HG03045 (cell line): ENCODE results near the gene FAM120B.

Experiments used
- ATAC-seq: cut with Tn5 transposase; IDR thresholded peaks from one replicate; pipeline ENCODE4 v1.9.1; 2021; ENCODE audit warnings: mild to moderate bottlenecking, moderate library complexity; ENCODE audit not compliant: unreplicated experiment

FAM120B gene

DNA sequence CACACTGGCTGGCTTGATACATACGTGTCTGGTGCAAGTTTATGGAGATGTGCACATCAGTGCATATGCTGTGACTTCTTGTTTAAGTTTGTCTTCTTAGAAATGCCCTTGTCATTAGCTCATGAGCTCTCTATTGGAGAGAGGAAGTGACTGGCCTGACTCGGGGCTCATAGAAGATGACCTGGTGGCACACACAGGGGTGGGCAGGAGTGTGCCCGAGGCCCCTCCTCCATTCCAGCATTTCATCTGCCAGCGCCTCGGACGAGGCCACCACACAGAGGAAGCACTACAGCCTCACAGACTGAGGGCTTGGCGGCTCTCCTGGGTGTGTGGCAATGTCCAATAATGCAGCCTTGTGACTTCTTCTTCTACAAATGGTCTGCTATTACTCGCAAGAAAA is 109.7 kb downstream of the FAM120B start:
- no peak for ATAC-seq

DNA sequence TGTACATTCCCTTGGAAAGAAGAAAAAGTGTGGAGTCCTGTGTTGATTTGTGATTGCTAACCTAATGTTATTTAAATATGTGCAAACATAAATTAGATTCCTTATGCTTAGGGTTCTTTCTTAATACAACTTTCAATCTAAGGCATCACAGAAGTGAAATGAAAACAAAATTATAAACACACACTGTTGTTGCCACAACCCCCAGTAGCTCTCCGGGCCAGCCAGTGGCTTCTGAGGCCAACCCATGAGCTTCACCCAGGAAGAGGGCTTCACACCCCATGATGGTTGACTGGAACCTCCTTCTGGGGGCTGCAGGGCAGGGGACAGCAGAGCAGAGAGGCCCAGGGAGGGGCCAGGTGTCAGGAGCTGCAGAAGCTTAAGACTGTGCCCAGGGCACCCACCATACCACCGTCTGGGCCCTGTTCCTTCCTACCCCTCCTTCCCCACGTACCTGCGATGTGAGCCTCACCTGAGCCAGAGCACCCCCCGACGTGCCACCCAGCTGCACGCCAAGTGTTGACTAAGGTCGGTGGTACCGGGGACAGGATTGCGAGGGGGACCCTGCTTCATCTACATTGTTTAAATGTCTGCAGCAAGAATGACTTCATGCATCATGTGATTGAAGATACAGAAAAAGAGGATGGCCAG is 110.5 kb downstream of the FAM120B start:
- ATAC-seq: no peak

DNA sequence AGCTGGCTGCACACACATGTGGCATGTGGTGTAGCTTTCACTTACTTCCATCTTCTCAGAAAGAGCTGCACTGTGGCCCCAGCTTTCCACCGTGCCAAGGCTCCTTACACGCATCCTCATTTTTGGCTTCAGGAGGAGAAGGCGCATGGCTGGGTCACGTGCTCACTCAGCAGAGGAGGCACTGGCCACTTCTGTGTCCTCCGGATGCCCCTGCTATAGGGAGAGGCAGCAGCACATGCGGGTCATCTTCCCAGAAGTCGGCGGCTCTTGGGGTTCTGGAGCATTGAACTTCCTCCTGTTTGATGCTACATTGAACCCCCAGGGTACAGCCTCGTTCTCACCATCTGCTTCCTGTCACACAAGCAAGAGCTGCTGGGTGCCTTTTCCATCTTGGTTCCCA is 111.3 kb downstream of the FAM120B start:
- no peak for ATAC-seq

DNA sequence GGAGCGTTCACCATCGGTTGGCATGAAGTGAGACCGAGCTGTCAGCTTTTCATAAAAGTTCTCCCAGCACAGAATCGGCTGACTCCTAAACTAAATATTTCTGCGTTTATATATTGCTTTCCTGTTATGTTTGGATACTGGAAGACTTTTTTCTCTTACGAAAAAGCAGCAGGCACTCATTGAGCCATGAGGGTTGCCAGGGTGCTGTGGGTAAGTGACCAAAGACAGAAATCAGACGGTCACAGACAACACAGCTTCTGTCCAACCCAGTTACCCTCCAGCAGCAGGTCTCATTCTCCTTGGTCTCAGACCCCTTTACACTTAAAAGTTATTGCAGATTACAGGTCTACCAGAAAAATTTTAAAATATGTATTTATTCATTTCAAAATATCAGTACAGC is 113.7 kb downstream of the FAM120B start:
- ATAC-seq: no peak

DNA sequence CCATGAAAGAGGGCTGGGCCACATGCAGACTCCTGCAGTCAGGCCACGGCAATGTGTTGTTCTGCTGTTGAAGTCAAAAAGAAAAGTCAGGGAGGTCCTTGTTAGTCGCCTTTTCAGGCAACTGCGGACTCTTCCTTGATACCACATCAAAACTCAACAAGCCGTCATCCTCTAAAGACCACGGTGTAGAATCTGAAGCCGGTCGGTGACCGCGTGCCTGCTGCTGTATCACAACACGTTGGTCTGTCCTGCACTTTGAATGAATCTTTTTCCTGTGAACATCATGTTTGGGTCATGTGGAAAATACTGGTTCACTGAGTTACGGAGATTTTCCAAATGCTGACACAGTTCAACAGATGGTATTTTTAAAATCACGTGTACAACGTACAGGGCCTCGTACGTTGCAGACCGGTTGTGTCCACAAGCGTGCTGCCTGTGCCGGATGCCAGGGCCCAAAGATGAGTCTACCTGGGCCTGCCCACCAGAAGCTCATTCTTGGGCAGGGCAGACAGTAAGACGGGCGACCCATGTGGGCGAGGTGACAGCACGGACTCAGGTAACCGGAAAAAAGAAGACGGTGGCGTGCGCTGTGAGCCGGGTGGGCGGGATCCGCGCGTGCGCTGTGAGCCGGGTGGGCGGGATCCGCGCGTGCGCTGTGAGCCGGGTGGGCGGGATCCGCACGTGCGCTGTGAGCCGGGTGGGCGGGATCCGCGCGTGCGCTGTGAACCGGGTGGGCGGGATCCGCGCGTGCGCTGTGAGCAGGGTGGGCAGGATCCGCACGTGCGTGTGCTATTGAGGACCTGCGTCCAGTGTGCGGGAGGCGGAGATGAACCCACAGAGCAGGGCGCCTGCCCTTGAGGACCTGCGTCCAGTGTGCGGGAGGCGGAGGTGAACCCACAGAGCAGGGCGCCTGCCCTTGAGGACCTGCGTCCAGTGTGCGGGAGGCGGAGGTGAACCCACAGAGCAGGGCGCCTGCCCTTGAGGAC is 114.5 kb downstream of the FAM120B start:
- no peak for ATAC-seq

DNA sequence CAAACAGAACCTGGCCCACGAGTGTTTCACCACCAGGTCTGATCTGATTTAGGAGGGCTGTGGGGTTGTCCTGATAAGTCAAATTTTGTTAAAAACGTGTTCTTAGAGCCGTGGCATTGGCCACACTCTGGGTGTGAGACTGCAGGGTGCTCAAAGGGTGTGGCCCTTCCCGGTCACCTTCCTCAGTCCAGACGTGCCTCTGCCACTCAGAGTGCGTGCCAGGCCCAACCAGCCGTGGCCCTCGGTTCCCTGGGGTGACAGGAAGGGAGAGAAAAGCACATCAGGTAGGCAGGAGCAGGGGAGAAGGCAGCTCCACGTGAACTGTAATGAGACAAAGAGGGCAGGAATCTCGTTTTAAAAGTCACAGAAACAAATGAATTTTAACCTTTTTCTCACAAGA is 115.4 kb downstream of the FAM120B start:
- ATAC-seq: no peak

DNA sequence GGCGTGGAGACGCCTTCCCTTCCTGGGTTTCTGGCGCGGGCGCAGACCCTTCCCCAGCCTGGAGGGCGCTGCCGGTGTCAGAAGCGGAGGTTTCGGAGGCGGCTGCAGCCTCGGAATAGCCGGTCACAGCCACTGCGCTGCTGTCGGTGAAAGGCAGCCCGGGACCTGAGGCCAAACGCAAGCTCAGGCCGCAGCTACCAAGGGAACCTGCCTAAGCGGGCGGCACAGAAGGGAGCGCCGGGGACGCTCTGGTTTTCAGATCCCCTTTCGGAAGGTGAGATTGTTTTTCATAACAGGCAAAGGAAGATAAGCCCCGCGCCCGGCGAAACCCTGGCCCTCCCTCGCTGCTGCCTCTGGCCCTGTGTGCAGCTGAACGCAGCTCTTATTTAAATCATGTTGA is 116.5 kb downstream of the FAM120B start:
- no peak for ATAC-seq

DNA sequence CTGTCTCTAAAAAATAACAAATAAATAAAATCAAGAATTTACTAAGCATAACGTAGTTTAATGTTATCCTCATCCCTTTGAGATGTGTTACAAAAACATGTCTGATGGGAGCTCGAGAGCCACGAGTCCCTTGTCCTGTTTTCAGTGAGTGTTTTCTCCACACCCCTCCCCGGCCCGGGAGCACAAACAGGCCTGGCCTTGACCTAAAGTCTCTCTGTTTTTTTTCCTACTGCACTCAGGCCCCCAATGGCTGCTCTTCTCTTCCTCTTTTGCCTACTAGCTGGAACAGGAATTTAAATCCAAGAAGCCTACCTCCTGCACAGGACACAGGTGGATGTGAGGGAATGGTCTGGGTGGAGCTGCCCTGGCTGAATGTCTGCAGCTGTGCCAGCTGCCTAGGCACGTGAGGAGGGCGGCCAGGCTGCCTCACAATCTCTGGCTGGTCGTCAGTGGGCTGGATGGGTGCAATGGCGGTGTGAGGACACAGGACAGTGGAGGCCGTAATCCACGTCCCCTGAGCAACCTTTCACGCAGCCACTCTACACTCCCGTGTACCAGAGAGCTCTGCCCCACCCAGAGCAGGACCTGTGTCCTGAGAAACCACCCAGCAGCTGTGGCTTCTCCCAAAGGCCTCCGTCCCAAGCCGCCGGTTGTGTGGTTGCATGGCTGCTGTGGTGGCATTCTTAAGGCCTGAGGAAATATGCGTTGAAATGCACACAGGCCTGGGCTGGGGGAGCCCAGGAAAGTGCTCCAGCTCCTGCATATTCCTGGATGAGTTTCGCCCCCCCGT is 117.5 kb downstream of the FAM120B start:
- ATAC-seq: no peak

DNA sequence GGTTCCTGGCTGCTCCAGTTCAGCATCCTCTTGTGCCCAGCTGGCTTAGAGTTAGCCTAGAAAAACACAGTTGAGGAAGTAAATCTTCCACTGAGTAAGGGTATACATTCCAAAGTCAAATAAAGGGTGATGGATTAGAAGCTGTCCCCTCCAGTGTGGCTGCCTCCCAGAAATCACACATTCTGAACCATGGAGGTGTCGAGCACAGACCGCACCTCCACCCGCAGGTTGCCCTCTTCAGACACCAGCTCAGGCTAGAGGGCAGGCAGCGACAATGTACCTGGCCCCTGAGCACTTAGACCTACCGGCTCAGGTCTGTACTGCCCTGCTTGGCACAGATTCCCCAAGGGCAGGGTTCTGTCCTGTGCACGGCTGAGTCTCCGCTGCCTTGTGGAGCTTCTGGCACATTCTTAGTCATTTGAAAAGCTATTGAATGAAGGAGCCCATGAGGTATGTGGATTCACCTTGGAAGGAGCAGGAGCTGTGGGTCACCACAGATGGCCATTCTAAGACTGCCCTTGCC is 118.1 kb downstream of the FAM120B start:
- ATAC-seq: no peak

DNA sequence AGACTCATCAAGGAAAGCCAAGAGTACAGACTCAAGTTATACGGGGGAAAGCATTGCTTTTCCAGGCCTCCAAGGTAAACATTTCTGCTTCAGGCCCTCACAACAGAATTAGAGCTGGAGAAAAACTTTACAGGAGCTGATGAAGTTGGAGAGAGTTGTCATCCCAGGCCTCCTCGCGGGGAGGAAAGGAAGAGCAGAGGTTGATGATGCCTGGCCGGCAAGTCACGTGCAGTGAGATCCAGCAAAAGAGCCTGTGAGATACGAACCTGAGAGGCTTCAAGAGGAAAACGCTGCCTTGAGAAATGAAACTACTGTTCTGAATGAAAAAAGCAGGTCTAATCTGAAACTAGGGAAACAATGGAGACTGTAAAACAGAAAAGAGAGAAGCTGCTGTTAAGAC is 122.9 kb downstream of the FAM120B start:
- ATAC-seq: no peak

DNA sequence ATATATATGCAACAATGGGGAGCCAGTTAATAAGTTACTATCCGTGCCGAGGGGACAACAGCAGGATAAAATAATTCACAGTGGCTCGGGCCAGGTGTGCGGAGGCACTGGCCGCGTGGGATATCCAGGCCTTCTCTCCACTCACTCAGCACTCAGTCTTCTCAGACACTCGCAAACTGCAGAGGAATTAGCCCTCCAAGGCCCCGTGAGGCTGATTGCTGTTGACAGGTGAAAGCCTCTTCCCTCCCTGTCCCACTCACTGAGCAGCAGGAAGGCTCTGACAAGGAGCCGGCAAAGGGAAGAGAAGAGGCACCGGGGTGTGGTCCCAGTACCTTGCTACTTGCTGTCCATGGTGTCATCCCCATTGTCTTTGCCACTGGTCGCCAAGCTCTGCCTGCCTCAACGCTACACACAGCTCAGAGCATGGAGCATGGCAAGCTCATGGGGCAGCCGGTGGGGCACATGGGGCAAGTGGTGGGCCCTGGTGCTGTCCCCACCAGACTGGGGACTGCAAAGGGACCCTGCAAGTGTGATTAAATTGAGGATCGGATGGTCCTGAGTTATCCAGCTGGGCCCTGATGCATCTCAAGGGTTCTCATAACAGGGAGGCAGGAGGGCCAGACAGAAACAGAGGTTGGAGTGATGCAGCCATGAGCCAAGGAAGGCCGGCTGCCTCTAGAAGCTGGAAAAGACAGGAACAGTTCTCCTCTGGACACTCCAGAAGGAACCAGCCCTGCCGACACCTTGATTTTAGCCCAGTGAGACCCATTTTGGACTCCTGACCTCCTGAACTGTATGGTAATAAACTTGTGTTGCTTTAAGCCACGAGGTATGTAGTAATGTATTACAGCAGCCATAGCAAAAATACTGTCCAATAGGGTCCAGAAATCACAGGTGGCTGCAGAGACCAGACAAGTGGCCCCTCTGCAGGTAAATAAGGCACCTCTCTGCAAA is 126.9 kb downstream of the FAM120B start:
- ATAC-seq: no peak

DNA sequence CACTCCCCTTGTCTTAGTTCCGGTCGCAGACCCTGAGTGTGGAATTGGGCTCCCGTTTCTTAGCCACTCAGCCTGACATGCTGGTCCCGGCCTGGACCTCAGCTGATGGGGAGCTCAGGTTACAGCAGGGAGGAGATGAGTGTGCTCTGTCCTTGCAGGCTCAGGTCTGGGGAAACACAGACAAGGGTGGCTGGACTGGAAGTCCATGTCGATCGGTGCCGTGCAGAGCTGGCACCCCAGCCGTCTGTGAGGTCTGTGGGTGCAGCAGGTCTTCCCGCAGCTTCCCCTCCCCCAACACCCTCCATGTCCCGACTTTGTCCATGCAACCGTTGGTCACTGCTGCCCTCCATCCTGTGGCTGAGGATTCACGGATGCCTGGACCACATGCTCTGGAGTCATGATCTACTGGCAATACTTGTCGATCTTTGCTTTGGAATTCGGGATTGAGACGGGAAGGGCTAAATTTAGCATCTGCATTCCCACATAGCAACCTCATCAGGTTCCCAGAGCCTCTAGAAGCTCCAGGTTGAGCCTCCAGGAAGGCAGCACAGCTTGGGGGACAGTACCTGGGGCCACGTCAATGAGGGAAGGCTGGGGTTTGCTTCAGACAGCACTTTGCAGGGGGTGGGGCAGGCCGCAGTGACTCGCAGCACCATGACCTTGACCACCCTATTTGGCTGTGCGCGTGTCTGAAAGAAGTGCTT is 127.7 kb downstream of the FAM120B start:
- no peak for ATAC-seq

DNA sequence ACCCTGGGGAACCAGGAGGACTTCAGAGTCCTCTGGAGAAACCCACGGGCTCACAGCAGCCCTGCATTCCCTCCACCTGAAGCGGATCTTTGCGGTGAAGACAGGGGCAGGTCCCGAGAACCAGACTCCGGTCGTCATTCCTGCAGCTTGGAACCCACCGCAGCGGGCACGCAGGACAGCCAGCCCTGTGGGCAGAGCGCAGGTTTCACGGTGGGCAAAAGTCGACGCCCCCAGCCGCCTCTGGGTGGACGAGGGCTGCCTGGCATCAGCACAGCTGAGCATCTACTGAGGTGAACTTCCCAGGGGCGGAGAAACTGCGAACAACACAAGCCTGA is 128.2 kb downstream of the FAM120B start:
- no peak for ATAC-seq

DNA sequence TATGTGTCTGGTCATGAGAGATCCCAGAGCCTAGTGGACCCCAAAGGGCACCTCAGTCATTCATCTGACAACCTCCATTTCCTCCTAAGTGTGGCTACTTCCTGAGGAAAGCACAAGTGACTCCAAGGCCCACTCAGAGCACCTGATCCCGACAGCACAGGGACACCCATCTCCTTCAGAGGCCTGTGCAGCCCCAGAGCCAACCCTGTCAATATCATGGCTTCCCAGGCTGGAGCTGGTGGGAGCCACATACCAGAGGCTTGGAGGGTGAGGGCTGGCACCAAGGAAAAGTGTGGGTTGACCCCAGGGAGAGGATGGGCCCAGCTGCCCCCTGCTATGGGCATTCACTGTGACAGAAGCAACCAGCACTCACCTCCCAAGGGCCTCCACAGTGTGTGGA is 129.2 kb downstream of the FAM120B start:
- ATAC-seq: no peak

DNA sequence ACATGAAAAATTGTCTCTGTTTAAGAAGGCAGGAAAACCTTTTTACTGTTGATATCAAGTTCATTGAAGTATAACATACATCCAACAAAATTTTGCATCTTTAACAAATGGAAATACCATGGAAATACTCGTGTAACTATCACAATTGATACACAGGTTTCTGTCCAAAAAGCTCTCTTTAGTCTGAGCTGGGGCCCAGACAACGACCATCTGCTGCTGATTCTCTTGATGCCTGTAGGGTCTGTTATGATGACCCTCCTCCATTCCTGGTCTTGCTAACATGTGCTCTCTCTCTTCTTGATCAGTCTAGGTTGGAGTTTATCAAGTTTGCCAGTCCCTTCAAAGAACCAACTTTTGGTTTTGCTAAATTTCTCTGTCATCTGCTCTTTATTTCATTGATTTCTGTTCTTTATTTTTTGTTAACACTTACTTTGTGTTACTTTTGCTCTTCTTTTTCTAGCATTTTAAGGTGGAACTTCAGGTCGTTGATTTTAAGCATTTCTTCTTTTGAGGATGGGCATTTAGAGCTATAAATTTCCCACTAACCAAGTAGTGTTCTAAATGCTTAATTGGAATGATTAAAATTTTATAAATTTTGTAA is 129.8 kb downstream of the FAM120B start:
- no peak for ATAC-seq

DNA sequence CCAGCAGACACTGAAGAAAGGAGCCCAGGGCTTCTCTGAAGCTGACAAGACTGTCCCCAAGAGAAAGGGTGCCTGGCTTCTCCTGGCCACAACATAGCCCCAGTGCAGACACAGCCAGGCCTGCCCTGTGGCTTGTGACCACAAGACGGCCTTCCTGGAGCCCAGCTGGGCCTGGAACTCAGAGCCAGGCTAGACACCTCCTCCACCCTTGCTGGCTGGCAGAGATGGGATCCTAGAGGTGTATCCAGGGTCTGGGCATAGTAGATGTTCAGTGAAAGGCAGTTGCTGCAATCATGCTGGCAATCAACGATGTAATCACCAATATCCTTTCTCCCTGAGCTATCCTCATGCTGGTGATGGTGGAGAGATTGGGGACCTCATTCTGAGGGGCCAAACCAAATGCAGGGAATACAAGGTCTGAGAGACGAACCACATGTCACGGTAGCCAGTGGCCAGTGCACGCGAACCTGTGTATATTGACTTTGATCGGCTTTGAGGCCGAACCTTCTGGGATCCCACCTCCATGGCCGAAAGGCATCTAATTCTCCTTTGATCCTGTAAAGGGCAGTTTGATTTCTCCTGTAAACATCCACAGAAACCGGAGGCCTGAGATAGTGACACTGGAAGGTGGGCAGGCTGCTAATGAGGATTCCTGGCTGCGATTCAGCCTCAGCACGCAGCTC is 131.3 kb downstream of the FAM120B start:
- ATAC-seq: no peak

DNA sequence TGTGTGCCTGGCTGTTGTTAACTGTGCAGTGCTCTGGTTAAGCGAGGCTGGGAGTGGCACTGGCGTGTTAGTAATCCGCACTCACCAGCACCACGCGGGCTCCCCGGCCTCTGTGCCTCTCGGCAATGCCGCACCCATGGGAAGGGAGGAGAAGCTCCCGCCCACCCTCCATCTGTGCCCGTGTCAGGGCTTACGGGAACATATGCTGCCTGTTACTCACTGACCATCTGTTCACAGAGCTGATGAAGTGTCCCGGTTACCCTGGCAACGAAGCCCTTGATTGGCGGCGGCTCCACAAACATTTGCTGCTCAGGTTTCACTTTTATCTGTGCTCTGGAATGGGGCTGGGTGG is 131.8 kb downstream of the FAM120B start:
- ATAC-seq: peak; percentile 91

DNA sequence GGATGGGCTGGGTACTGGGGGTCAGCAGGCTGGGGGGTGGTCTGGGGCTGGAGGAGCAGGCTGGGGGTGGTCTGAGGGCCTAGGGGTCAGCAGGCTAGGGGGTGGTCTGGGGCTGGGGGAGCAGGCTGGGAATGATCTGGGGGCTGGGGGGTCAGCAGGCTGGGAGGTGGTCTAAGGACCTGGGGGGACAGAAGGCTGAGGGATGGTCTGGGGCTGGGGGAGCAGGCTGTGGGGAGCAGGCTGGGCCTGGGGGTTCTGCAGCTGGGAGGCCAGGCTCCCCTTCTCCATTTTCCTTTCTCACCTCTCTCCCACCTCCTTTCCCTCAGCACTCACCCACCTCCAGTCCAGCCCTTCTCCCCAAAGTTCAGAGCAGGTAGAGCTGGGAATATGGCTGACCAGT is 132.3 kb downstream of the FAM120B start:
- ATAC-seq: no peak
